ENCODE data around the gene PSMB11. TPM values are rescaled to one million over a fixed set of nuclear protein-coding genes. Genes with fewer than 3 reads are reported as not detected.

The PSMB11 gene
- total RNA-seq, 6 experiments from 2014 or later: 0.12 TPM; not detected in 5

- TF ChIP-seq CTCF (IDR thresholded peaks at IDR 0.05): no peak
- DNase-seq: no peak
- no peak overlapping the region for H3K4me3 Mint-ChIP-seq
- H3K27ac Mint-ChIP-seq: no peak overlapping the region
- peaks cover 57% of the 10 kb centered on the region for H3K4me1 Mint-ChIP-seq (ENCODE audit: low read depth)
- H3K27me3 Mint-ChIP-seq (ENCODE audit: insufficient read depth): peaks cover 6% of the 10 kb centered on the region
- peaks cover 43% of the 10 kb centered on the region for H3K36me3 Mint-ChIP-seq (ENCODE audit: low read depth)
- H3K9me3 Mint-ChIP-seq: no peaks in the 10 kb centered on the region
Observed at GRCh38 chr14:23074906-23075305, 32.9 kb downstream of the PSMB11 start.

GRCh38 chr14:23076785-23077408 lies 34.9 kb downstream of the PSMB11 start:
- Mint-ChIP-seq H3K4me1 (ENCODE audit: low read depth) (peaks cover 63% of the 10 kb centered on the region), H3K4me3 (no peak overlapping the region), H3K27ac (peak overlapping the region; percentile 46; the same call in 1 of the 2 replicates), H3K36me3 (ENCODE audit: low read depth) (peaks cover 46% of the 10 kb centered on the region), H3K9me3 (no peaks in the 10 kb centered on the region), H3K27me3 (ENCODE audit: insufficient read depth) (peaks cover 3% of the 10 kb centered on the region)
- TF ChIP-seq CTCF (IDR thresholded peaks at IDR 0.05): peak; percentile 88
- peak; percentile 35 for DNase-seq

- Mint-ChIP-seq H3K4me3 (peak overlapping the region; percentile 68; the same call in 1 of the 2 replicates), H3K27ac (peak overlapping the region; percentile 92), H3K27me3 (ENCODE audit: insufficient read depth) (peaks cover 3% of the 10 kb centered on the region), H3K9me3 (no peaks in the 10 kb centered on the region), H3K36me3 (ENCODE audit: low read depth) (peaks cover 42% of the 10 kb centered on the region), H3K4me1 (ENCODE audit: low read depth) (peaks cover 53% of the 10 kb centered on the region)
- no peak for TF ChIP-seq CTCF (IDR thresholded peaks at IDR 0.05)
- DNase-seq: no peak
Observed at GRCh38 chr14:23077962-23078361, 36.0 kb downstream of the PSMB11 start.

- Mint-ChIP-seq H3K27me3 (ENCODE audit: insufficient read depth) (peaks cover 3% of the 10 kb centered on the region), H3K4me3 (peak overlapping the region; percentile 68), H3K9me3 (no peaks in the 10 kb centered on the region), H3K36me3 (ENCODE audit: low read depth) (peaks cover 42% of the 10 kb centered on the region), H3K4me1 (ENCODE audit: low read depth) (peaks cover 51% of the 10 kb centered on the region), H3K27ac (peak overlapping the region; percentile 92)
- peak; percentile 98 for DNase-seq
- TF ChIP-seq CTCF (IDR thresholded peaks at IDR 0.05): no peak; the same call in 1 of the 2 replicates
Observed at GRCh38 chr14:23078692-23079116, 36.7 kb downstream of the PSMB11 start.

GRCh38 chr14:23079716-23080115 lies 37.7 kb downstream of the PSMB11 start:
- Mint-ChIP-seq H3K27me3 (ENCODE audit: insufficient read depth) (peaks cover 3% of the 10 kb centered on the region), H3K9me3 (no peaks in the 10 kb centered on the region), H3K4me1 (ENCODE audit: low read depth) (peaks cover 51% of the 10 kb centered on the region), H3K4me3 (peak overlapping the region; percentile 68), H3K27ac (peak overlapping the region; percentile 92), H3K36me3 (ENCODE audit: low read depth) (peaks cover 44% of the 10 kb centered on the region)
- no peak for TF ChIP-seq CTCF (IDR thresholded peaks at IDR 0.05)
- DNase-seq: peak; percentile 63
